CD4-positive, alpha-beta T cell (primary cell): ENCODE measurements around the gene TOM1L2. TPM values are rescaled to one million over a fixed set of nuclear protein-coding genes. Genes with fewer than 3 reads are reported as not detected.

Experiments
- ATAC-seq: fragments of 200-7000 bp; cut with Tn5 transposase; one replicate; pipeline ENCODE4 v1.10.0; 2022; ENCODE audit warnings: mild to moderate bottlenecking; ENCODE audit not compliant: poor library complexity
- CTCF ChIA-PET: fragments of 350-600 bp; sonication (Branson Sonifier 250); formaldehyde crosslinking; loops from one replicate; lab custom pipeline; 2021; ENCODE audit warnings: antibody characterized with exemption, inconsistent platforms; lab: Charles Lee
- POLR2A ChIA-PET: fragments of 350-600 bp; sonication (Branson Sonifier 250); formaldehyde crosslinking; loops from one replicate; lab custom pipeline; 2021; ENCODE audit warnings: antibody characterized with exemption, inconsistent platforms; lab: Charles Lee
- DNase-seq, 14 experiments: peaks; one replicate each; pipeline ENCODE4 v3.0.0-alpha.2; 2013 to 2020; ENCODE audit warnings: mixed read lengths in 2 of 14
- H3K27ac ChIP-seq, 2 donors: one replicate each; pipeline versions ENCODE4 v1.5.1 to v1.7.0; 2013; ENCODE audit warnings: low read length in 2 of 2, low read depth in 1 of 2, mild to moderate bottlenecking in 1 of 2
- H3K27me3 ChIP-seq, 2 experiments: 1 replicate in 1 of 2; 2 replicates in 1 of 2; pipeline versions ENCODE4 v1.6.1 to v1.7.0; 2013; ENCODE audit warnings: low read length in 2 of 2, control low read depth in 1 of 2, mild to moderate bottlenecking in 1 of 2, moderate library complexity in 1 of 2; ENCODE audit not compliant: insufficient read depth in 2 of 2, control insufficient read depth in 1 of 2
- H3K36me3 ChIP-seq: one replicate; pipeline ENCODE4 v1.6.1; 2013; ENCODE audit warnings: low read length, control low read depth; ENCODE audit not compliant: insufficient read depth
- H3K4me1 ChIP-seq: one replicate; pipeline ENCODE4 v1.6.1; 2013; ENCODE audit warnings: low read length, control low read depth; ENCODE audit not compliant: insufficient read depth
- H3K4me3 ChIP-seq: one replicate; pipeline ENCODE4 v1.5.1; 2013; ENCODE audit warnings: mild to moderate bottlenecking, low read length, moderate library complexity
- H3K9me3 ChIP-seq, 2 experiments: 1 replicate in 1 of 2; 2 replicates in 1 of 2; pipeline versions ENCODE4 v1.6.1 to v1.7.0; 2013; ENCODE audit warnings: low read length in 2 of 2, mild to moderate bottlenecking in 2 of 2, control low read depth in 1 of 2, moderate library complexity in 1 of 2; ENCODE audit not compliant: control insufficient read depth in 1 of 2, insufficient read depth in 1 of 2
- H3K27ac Mint-ChIP-seq: one replicate; pipeline ENCODE4 v1.8.0; 2020; ENCODE audit warnings: mixed read lengths
- H3K27me3 Mint-ChIP-seq: one replicate; pipeline ENCODE4 v1.8.0; 2021; ENCODE audit warnings: mixed read lengths
- H3K36me3 Mint-ChIP-seq: one replicate; pipeline ENCODE4 v1.8.0; 2021; ENCODE audit warnings: low read depth, mixed read lengths
- H3K4me1 Mint-ChIP-seq: one replicate; pipeline ENCODE4 v1.8.0; 2021; ENCODE audit warnings: low read depth, mixed read lengths
- H3K4me3 Mint-ChIP-seq: one replicate; pipeline ENCODE4 v1.8.0; 2020; ENCODE audit warnings: mild to moderate bottlenecking, mixed read lengths
- H3K9me3 Mint-ChIP-seq: one replicate; pipeline ENCODE4 v1.8.0; 2020; ENCODE audit warnings: mixed read lengths
- intact Hi-C, 2 experiments: fragments of 100-400 bp; cut with DNase I in 1 of 2; cut with micrococcal nuclease in 1 of 2; formaldehyde crosslinking; loops; one replicate each; pipeline versions ENCODE4 v1.15.1 to v1.9.0; 2023 to 2025; cut with DNase I, micrococcal nuclease
- total RNA-seq, 174 experiments: library from RNA in 2 of 174; stranded (reverse) in 2 of 174; gene quantifications; one replicate each; pipeline ENCODE4 v1.2.3 and lab custom pipeline; 2021 to 2026
- TF ChIP-seq, protein P1 (sequence below): fragments of 200-600 bp; IDR thresholded peaks from one replicate; pipeline ENCODE4 v1.8.0; 2022; ENCODE audit warnings: antibody characterized with exemption, mild to moderate bottlenecking

Gene TOM1L2
- total RNA-seq, 2 experiments from 2014 or later = 28.5 to 30.5 TPM

DNA sequence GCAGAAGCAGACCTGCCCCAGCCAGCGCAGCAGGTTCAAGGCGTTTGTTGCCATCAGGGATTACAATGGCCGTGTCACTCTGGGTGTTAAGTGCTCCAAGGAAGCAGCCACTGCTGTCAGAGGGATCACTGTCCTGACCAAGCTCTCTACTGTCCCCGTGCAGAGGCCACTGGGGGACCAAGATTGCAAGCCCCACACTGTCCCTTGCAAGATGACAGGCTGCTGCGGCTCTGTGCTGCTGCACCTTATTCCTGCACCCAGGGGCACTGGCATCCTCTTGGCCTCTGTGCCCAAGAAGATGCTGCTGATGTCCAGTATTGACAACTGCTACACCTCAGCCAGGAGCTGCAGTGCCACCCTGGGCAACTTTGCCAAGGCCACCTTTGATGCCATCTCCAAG is 39.1 kb upstream of the TOM1L2 start:
- Histone ChIP-seq H3K36me3 (peaks cover 22% of the 10 kb centered on the region), H3K4me3 (no peak overlapping the region), H3K27ac (no peak overlapping the region), H3K27me3 (no peaks in the 10 kb centered on the region), H3K4me1 (no peaks in the 10 kb centered on the region), H3K9me3 (no peaks in the 10 kb centered on the region)
- intact Hi-C loops = loop anchor here in 1 of 2 experiments (5.0 kb wide), 1 partner anchor 69 kb away; no protein-coding TSS in a partner anchor
- Mint-ChIP-seq H3K27ac (no peak overlapping the region), H3K36me3 (peaks cover 55% of the 10 kb centered on the region), H3K4me3 (no peak overlapping the region), H3K4me1 (no peaks in the 10 kb centered on the region), H3K9me3 (no peaks in the 10 kb centered on the region), H3K27me3 (no peaks in the 10 kb centered on the region)
- ChIA-PET CTCF (no interaction called here), POLR2A (interaction anchor here (0.7 kb wide), 1 partner anchor 13 kb away, joined by 3 read pairs; no protein-coding TSS in a partner anchor)
- ATAC-seq (no peak), DNase-seq (no peak)
- TF ChIP-seq, protein P1, sequence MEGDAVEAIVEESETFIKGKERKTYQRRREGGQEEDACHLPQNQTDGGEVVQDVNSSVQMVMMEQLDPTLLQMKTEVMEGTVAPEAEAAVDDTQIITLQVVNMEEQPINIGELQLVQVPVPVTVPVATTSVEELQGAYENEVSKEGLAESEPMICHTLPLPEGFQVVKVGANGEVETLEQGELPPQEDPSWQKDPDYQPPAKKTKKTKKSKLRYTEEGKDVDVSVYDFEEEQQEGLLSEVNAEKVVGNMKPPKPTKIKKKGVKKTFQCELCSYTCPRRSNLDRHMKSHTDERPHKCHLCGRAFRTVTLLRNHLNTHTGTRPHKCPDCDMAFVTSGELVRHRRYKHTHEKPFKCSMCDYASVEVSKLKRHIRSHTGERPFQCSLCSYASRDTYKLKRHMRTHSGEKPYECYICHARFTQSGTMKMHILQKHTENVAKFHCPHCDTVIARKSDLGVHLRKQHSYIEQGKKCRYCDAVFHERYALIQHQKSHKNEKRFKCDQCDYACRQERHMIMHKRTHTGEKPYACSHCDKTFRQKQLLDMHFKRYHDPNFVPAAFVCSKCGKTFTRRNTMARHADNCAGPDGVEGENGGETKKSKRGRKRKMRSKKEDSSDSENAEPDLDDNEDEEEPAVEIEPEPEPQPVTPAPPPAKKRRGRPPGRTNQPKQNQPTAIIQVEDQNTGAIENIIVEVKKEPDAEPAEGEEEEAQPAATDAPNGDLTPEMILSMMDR = no peak

DNA sequence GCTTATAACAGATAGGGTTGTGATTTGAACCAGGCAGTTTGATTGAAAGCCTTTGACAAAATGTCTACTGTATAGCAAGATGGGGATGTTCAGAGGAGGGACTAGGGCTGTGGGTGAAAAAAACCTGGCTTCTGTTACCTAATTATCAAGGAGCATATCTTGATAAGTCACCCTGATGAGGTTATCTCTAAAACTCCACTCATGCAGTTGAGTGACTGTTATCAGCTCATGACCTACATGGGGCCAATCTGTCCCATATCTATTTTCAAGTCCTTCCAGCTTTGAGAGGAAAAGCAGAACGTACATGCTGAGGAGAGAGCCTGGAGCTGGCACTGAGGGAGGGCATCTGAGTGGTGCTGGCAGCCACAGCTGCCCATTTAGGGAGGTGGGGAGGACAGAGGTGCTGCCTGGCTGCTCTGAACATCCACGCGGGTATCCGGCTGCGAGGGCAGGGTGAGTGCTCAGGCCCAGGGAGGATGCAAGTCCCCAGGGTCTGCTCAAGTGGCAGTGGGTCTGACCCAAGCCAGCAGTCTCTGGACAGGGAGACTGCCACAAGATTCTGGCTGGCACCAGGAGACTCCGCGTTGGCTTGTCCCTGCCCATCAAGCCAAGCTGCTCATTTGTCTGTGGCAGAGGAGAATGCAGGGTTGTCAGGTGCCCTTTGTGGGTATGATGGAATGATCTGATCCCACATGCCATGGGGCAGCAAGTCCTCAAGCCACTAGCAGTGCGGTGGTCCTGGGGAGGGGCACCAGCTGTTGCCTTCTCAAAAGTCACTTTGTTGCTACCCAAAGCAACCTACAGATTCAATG is 37.6 kb upstream of the TOM1L2 start:
- Histone ChIP-seq H3K36me3 (peaks cover 11% of the 10 kb centered on the region), H3K9me3 (no peaks in the 10 kb centered on the region), H3K4me1 (no peaks in the 10 kb centered on the region), H3K27ac (no peak overlapping the region), H3K27me3 (no peaks in the 10 kb centered on the region), H3K4me3 (no peak overlapping the region)
- peaks cover 45% of the 10 kb centered on the region for H3K36me3 Mint-ChIP-seq
- no peaks in the 10 kb centered on the region for H3K9me3 Mint-ChIP-seq
- no peak overlapping the region for H3K4me3 Mint-ChIP-seq
- CTCF ChIA-PET = no interaction called here
- no peaks in the 10 kb centered on the region for H3K27me3 Mint-ChIP-seq
- intact Hi-C loops = loop anchor here in 1 of 2 experiments (5.0 kb wide), 1 partner anchor 68 kb away; no protein-coding TSS in a partner anchor
- DNase-seq = no peak
- no peak overlapping the region for H3K27ac Mint-ChIP-seq
- no peaks in the 10 kb centered on the region for H3K4me1 Mint-ChIP-seq
- TF ChIP-seq, protein P1 = no peak
- POLR2A ChIA-PET = interaction anchor here (1.1 kb wide), 1 partner anchor 52 kb away, joined by 4 read pairs; no protein-coding TSS in a partner anchor
- no peak for ATAC-seq

DNA sequence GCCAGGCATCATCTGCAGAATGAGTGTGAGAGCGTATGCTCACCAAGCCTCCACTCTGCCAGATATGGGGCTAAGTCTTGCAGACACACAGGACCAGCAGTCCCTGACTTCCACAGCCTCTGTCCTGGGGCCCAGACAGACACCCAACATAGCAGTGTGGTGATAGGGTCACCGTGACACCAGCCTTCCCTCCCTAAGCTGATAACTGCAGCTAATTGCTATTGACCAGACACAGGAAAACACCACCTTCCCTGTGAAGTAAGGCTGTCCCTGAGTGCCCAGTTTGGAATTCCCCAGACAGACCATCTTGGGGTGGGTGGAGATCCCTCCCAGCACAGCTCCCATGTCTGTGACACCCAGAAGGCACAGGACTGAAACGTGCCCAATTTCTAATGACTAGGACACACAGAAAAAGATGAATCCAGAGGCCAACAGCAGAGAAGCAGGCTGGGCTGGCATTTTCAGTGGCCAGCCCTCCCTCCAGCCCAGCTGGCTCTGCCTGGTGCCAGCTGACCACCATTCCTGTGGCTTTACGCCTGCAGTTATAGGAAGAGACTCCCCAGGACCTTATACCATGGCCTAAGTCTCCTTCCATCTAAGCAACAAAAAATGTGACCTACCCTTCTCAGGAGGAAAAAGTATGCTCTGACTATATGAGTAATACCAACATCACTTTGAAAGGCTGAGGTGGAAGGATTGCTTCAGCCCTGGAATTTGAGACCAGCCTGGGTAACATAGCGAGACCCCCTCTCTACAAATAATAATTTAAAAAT is 36.5 kb upstream of the TOM1L2 start:
- peaks cover 42% of the 10 kb centered on the region for H3K36me3 Mint-ChIP-seq
- H3K9me3 ChIP-seq = no peaks in the 10 kb centered on the region
- H3K27me3 ChIP-seq = no peaks in the 10 kb centered on the region
- DNase-seq (no peak), ATAC-seq (no peak)
- TF ChIP-seq, protein P1 = no peak
- CTCF ChIA-PET = no interaction called here
- peaks cover 10% of the 10 kb centered on the region for H3K36me3 ChIP-seq
- H3K9me3 Mint-ChIP-seq = no peaks in the 10 kb centered on the region
- no peaks in the 10 kb centered on the region for H3K4me1 Mint-ChIP-seq
- no peak overlapping the region for H3K27ac Mint-ChIP-seq
- H3K4me3 ChIP-seq = no peak overlapping the region
- no peaks in the 10 kb centered on the region for H3K27me3 Mint-ChIP-seq
- H3K4me3 Mint-ChIP-seq = no peak overlapping the region
- intact Hi-C loops = no loop called here
- POLR2A ChIA-PET = interaction anchor here (1.1 kb wide), 1 partner anchor 50 kb away, joined by 4 read pairs; no protein-coding TSS in a partner anchor
- H3K4me1 ChIP-seq = no peaks in the 10 kb centered on the region
- H3K27ac ChIP-seq = no peak overlapping the region
